Loucy (cell line): ENCODE measurements around the gene CASK.
A peak's percentile ranks its signal among the peaks of the same experiment; 100 is the strongest.

Experiments
- H2AFZ ChIP-seq: fragments of 200-600 bp; sonication (generic); 2 replicates; pipeline ENCODE4 v1.6.0; 2016; ENCODE audit warnings: antibody characterized with exemption, mild to moderate bottlenecking, low read length, moderate library complexity
- H3F3A ChIP-seq: fragments of 200-600 bp; 2 replicates; pipeline ENCODE4 v1.6.0; 2016; ENCODE audit warnings: antibody characterized with exemption, low read depth, mild to moderate bottlenecking
- H3K27me3 ChIP-seq: fragments of 200-600 bp; sonication (generic); 2 replicates; pipeline ENCODE4 v1.6.1; 2014; ENCODE audit warnings: low read length, mild to moderate bottlenecking; ENCODE audit not compliant: insufficient read depth, poor library complexity, severe bottlenecking
- H3K36me3 ChIP-seq: fragments of 200-600 bp; sonication (generic); 2 replicates; pipeline ENCODE4 v1.6.1; 2016; ENCODE audit warnings: low read length; ENCODE audit not compliant: insufficient read depth
- H3K4me1 ChIP-seq: fragments of 200-600 bp; sonication (generic); 2 replicates; pipeline ENCODE4 v1.5.1; 2014; ENCODE audit warnings: low read length, mild to moderate bottlenecking; ENCODE audit not compliant: insufficient read depth, poor library complexity, severe bottlenecking
- H3K4me2 ChIP-seq: fragments of 200-600 bp; sonication (generic); 2 replicates; pipeline ENCODE4 v1.6.0; 2014; ENCODE audit warnings: antibody characterized with exemption, low read length, low read depth, mild to moderate bottlenecking; ENCODE audit not compliant: poor library complexity, severe bottlenecking
- H3K4me3 ChIP-seq: fragments of 200-600 bp; sonication (generic); 2 replicates; pipeline ENCODE4 v1.5.1; 2014; ENCODE audit warnings: low read length, mild to moderate bottlenecking, mixed read lengths; ENCODE audit not compliant: poor library complexity, severe bottlenecking
- H3K79me2 ChIP-seq: fragments of 200-600 bp; sonication (generic); 2 replicates; pipeline ENCODE4 v1.6.1; 2014; ENCODE audit warnings: low read length; ENCODE audit not compliant: insufficient read depth
- H3K9ac ChIP-seq: fragments of 200-600 bp; sonication (generic); 2 replicates; pipeline ENCODE4 v1.6.0; 2014; ENCODE audit warnings: mild to moderate bottlenecking, low read depth, low read length, moderate library complexity; ENCODE audit not compliant: poor library complexity, severe bottlenecking
- H3K9me2 ChIP-seq: fragments of 200-600 bp; sonication (generic); replicated peaks from 2 replicates; pipeline ENCODE4 v1.6.1; 2016; ENCODE audit warnings: low read depth, low read length, mixed read lengths
- H3K9me3 ChIP-seq: fragments of 200-600 bp; sonication (generic); 2 replicates; pipeline ENCODE4 v1.6.1; 2014; ENCODE audit warnings: mild to moderate bottlenecking, antibody characterized with exemption, low read length, low read depth; ENCODE audit not compliant: insufficient read depth
- H4K20me1 ChIP-seq: fragments of 200-600 bp; sonication (generic); 2 replicates; pipeline ENCODE4 v1.6.0; 2014; ENCODE audit warnings: antibody characterized with exemption, low read length, mild to moderate bottlenecking; ENCODE audit not compliant: insufficient read depth, poor library complexity, severe bottlenecking
- EZH2phosphoT487 ChIP-seq: fragments of 200-600 bp; IDR thresholded peaks from 2 replicates; pipeline ENCODE4 v1.6.1; 2018; ENCODE audit warnings: antibody characterized with exemption, mild to moderate bottlenecking, moderate library complexity, borderline replicate concordance
- TF ChIP-seq, protein P1 (sequence below): fragments of 200-600 bp; sonication (generic); conservative IDR thresholded peaks from 2 replicates; pipeline ENCODE4 v1.5.1; 2014; ENCODE audit warnings: mild to moderate bottlenecking, antibody characterized with exemption, low read length

Gene CASK

GRCh38 chrX:41956027-41956426 lies 32.7 kb upstream of the CASK start:
- Histone ChIP-seq H3K9ac (no peak overlapping the region), H3K4me2 (no peak overlapping the region), H2AFZ (no peak overlapping the region), H3F3A (no peaks in the 10 kb centered on the region), H3K36me3 (no peaks in the 10 kb centered on the region), H3K79me2 (no peaks in the 10 kb centered on the region), H3K4me1 (no peaks in the 10 kb centered on the region), H3K9me2 (no peaks in the 10 kb centered on the region), H3K27me3 (no peaks in the 10 kb centered on the region), H4K20me1 (no peaks in the 10 kb centered on the region), H3K4me3 (no peak overlapping the region), H3K9me3 (no peaks in the 10 kb centered on the region)
- TF ChIP-seq, protein P1, sequence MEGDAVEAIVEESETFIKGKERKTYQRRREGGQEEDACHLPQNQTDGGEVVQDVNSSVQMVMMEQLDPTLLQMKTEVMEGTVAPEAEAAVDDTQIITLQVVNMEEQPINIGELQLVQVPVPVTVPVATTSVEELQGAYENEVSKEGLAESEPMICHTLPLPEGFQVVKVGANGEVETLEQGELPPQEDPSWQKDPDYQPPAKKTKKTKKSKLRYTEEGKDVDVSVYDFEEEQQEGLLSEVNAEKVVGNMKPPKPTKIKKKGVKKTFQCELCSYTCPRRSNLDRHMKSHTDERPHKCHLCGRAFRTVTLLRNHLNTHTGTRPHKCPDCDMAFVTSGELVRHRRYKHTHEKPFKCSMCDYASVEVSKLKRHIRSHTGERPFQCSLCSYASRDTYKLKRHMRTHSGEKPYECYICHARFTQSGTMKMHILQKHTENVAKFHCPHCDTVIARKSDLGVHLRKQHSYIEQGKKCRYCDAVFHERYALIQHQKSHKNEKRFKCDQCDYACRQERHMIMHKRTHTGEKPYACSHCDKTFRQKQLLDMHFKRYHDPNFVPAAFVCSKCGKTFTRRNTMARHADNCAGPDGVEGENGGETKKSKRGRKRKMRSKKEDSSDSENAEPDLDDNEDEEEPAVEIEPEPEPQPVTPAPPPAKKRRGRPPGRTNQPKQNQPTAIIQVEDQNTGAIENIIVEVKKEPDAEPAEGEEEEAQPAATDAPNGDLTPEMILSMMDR, result no peak
- no peak for TF ChIP-seq EZH2phosphoT487

DNA sequence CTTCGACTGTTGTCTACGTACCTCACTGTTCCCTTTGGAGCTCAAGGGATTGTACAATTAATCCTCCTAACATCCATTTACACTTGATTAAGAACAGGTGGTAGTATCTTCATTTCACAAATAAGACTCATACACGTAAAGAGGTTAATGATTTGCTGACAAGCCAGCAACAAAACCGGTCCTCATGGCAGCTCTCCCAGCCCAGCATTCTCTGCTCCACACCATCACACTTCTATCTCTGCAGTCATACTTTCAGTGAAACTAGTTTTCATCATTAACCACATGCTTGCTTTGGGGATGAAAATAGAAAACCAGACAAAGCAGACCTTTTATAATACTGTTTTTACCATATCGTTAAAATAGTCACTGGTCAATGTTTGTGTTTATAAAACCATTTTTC lies 28.7 kb upstream of the CASK start:
- H4K20me1 ChIP-seq, result no peaks in the 10 kb centered on the region
- no peak overlapping the region for H3K4me3 ChIP-seq
- H3K4me1 ChIP-seq, result peaks cover 9% of the 10 kb centered on the region
- no peaks in the 10 kb centered on the region for H3K9me3 ChIP-seq
- no peaks in the 10 kb centered on the region for H3K79me2 ChIP-seq
- H3K27me3 ChIP-seq, result no peaks in the 10 kb centered on the region
- no peak overlapping the region for H3K9ac ChIP-seq
- no peak for TF ChIP-seq EZH2phosphoT487
- TF ChIP-seq, protein P1, result no peak
- no peaks in the 10 kb centered on the region for H3K36me3 ChIP-seq
- no peak overlapping the region for H3K4me2 ChIP-seq
- H2AFZ ChIP-seq, result no peak overlapping the region
- no peaks in the 10 kb centered on the region for H3K9me2 ChIP-seq
- H3F3A ChIP-seq, result no peaks in the 10 kb centered on the region

GRCh38 chrX:41946989-41947612 lies 23.7 kb upstream of the CASK start:
- Histone ChIP-seq H3K36me3 (no peaks in the 10 kb centered on the region), H2AFZ (peak overlapping the region; percentile 70; the same call in 1 of the 2 replicates), H3K9ac (no peak overlapping the region), H3F3A (no peaks in the 10 kb centered on the region), H3K4me1 (peaks cover 19% of the 10 kb centered on the region), H3K79me2 (no peaks in the 10 kb centered on the region), H3K9me3 (no peaks in the 10 kb centered on the region), H3K4me3 (peak overlapping the region; percentile 14), H3K27me3 (no peaks in the 10 kb centered on the region), H3K4me2 (peak overlapping the region; percentile 55), H4K20me1 (no peaks in the 10 kb centered on the region), H3K9me2 (no peaks in the 10 kb centered on the region)
- TF ChIP-seq, protein P1, result no peak
- no peak for TF ChIP-seq EZH2phosphoT487
